A549 treated with AZD9567 at 1 μM for 4 hours (cell line): Measurements from ENCODE around the gene DOP1A. TPM values are rescaled to one million over a fixed set of nuclear protein-coding genes. Genes with fewer than 3 reads are reported as not detected.

Experiments used
- total RNA-seq: library from RNA; stranded (reverse); fragments of 200-300 nt; extraction: Qiagen RNA extraction; gene quantifications from 5 replicates; pipeline ENCODE4 v1.2.3, GENCODE V29; 2022; ENCODE audit not compliant: insufficient read depth

The DOP1A gene, protein sequence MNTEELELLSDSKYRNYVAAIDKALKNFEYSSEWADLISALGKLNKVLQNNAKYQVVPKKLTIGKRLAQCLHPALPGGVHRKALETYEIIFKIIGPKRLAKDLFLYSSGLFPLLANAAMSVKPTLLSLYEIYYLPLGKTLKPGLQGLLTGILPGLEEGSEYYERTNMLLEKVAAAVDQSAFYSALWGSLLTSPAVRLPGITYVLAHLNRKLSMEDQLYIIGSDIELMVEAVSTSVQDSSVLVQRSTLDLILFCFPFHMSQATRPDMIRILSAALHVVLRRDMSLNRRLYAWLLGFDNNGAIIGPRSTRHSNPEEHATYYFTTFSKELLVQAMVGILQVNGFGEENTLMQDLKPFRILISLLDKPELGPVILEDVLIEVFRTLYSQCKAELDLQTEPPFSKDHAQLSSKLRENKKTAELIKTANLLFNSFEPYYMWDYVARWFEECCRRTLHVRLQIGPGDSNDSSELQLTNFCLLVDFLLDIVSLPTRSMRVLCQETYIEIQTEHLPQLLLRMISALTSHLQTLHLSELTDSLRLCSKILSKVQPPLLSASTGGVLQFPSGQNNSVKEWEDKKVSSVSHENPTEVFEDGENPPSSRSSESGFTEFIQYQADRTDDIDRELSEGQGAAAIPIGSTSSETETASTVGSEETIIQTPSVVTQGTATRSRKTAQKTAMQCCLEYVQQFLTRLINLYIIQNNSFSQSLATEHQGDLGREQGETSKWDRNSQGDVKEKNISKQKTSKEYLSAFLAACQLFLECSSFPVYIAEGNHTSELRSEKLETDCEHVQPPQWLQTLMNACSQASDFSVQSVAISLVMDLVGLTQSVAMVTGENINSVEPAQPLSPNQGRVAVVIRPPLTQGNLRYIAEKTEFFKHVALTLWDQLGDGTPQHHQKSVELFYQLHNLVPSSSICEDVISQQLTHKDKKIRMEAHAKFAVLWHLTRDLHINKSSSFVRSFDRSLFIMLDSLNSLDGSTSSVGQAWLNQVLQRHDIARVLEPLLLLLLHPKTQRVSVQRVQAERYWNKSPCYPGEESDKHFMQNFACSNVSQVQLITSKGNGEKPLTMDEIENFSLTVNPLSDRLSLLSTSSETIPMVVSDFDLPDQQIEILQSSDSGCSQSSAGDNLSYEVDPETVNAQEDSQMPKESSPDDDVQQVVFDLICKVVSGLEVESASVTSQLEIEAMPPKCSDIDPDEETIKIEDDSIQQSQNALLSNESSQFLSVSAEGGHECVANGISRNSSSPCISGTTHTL (N-terminal part only)
- total RNA-seq = 2.5 to 4.0 TPM (median 3.5 TPM) in 5 replicates

DNA sequence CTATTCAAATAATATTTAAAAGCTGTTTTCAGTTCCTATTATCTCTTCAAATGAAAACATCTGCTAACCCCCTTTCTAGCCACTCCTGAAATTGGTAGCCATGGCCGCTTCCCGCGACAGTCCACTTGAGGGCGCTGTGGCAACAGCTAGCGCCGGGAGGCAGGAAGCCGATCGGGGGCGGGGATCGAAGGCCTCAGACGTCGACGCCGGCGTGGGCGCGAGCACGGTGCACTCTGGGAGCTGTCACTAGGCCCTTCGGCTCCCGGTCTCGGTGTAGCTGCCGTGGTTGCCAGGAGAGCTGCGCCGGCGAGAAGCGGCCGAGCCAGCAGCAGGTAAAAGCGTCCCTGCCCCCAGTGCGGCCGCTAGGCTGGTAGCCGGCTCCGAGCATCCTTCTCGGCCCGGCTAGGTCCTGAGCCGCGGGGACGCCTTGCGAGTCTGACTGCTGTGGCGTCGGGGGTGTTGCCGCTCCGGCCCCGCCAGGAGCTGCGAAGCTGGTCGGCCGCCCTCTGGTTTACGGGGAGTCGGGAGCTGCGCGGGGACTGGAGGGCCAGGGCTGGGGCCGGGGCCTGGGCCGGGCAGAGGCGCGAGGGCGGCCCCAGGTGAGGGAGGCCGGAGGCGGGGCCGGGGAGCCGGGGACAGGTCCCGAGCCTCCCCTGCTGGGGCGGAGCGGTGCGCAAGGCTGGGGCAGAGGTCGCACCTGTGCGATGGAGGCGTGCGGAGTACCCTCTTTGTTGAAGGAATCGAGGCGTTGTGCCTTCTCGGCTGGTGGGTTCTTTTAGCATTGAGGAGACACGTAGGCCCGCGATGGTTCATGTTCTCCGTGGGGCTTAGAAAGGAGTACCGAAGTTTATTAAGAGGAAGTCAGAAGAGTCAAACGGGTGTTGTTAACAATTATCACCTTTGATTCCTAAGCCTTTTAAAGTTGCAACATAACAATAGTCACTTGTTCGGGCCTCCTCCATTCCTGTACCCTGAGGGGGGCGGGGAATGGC, at the start of gene DOP1A:
DOP1A (plus strand) TSS at position 224 of the 992 bp plus-strand sequence. CDS start 29,307 bp downstream, outside the sequence.

GRCh38 chr6:83065511-83066192, 1.8 kb upstream of the DOP1A start, which contains the start of gene UBE3D:
Gene UBE3D, minus strand, starts transcription at chr6:83065841. Its CDS starts 123 bp downstream, at chr6:83065718.

DNA sequence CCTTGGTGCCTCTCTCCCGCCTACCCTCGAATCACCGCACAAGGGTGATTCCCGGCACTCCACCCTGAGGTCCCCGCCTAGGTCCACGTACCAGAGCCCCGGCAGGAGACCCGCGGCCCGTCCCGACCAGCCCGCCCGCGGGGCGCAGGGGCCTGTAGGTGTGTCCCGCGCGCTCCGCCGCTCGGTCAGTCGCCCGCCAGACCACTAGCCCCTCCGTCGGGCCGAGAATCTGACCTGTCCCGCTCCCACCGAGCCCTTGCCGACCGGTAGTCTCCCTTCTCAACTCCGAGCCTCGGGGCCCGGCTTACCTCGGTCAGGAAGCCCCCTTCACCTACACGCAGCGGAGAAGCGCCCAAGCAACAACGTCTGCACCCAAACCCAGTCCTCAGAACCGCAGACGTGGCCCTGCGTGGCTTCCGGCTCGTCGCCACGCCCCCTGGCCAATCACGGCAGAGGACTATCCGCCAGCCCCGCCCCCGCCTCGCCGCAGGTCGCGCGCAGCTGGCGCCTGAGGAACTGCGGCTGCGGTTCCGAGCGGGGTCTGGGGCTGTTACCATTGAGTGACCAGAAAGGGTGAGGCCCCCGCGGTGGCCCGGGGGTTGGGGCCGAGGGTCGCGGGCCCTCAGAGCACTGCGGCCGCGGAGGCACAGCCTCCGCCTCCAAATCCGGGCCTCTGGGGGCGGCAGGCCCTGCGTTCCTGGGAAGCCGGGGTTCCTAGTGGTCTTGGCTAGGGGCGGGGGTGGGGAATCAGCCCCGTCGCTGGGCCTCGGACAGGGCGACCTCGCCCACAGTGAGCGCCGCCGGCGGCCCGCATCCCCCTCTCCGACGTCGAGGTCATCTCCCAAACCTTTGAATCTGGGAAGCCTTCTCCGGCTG, 125.6 kb downstream of the DOP1A start, which contains the start of the genes PGM3 and RWDD2A:
PGM3 (minus strand) TSS at position 395 of the 876 bp plus-strand sequence. CDS start 2,253 bp downstream, outside the sequence.
RWDD2A (plus strand) TSS at position 487 of the 876 bp plus-strand sequence. CDS start 1,095 bp downstream, outside the sequence.

Other genes starting within 250 kb of the DOP1A start
- gene UBE3D, start 1.8 kb upstream of the DOP1A start, total RNA-seq = 3.1 to 3.7 TPM (median 3.2 TPM) in 5 replicates
- 23.4 to 29.5 TPM (median 28.5 TPM) in 5 replicates for gene PGM3, start 125.6 kb downstream of the DOP1A start, total RNA-seq
- gene RWDD2A, start 125.7 kb downstream of the DOP1A start, total RNA-seq = 1.3 to 1.7 TPM (median 1.6 TPM) in 5 replicates